Inflammatory macrophage treated with lipopolysaccharide for 4 hours (primary cell): ENCODE results near the gene SLX9.

Experiments used
- DNase-seq: peaks from one replicate; pipeline ENCODE4 v3.0.0-alpha.2; 2020

The SLX9 gene

DNA sequence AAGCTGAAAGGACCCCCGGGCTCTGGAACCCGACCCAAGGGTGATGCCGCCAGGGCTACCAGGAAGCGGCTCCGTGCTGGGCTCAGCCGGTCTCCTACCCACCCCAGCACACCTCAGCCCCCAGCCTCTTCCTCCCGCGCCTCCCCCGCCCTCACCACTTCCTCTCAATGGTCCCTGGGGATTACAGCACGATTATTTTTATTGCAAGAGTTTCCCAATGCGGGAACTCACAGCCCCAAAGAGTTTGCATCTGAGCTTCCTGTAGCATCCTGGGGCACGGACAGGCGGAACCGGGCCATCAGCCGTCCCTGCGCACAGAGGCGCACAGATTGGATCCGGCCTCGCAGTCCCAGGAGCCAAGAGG lies 8.7 kb upstream of the SLX9 start:
- DNase-seq: peak; percentile 77

DNA sequence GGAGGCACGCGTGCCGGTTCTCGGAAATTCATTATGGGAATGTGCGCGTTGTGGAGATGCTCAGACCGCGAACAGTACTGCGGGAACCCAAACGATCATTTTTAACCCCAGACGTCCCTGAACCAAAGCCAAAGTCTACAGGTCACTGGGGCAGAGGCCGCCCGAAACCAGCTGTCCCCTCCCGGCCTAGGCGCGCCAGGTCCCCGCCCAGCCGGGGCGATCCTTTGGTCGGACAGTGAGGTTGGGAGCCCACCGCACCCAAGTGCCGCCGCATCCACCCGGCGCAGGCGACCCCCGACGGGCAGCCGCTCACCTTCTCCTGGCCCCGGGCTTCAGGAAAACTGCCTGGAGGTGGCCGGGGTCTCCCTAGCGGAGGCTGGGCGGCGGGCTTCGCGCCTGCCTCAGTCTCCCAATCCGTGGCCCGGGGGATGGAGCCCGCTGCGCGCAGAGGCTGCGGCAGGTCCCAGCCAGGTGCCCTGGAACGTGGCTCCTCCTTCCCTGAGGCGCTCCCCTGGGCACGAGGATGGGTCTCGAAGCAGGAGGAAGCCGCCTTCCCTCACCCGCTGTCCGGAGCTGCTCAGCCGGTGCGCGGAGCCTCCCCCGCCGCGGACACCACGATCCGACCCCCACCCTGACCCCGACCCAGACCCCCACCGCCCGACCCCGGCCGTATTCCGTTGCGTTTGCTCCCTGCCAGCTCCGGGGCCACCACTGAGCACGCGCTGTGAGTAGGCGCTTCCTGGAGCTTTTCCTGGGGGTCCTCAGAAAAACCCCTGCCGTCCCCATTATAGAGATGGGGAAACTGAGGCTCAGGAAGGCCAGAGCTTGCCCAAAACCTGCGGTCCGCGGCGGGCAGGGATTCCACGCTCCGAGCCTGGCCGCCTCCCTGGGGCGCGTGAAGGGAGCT lies 8.1 kb upstream of the SLX9 start:
- no peak for DNase-seq

DNA sequence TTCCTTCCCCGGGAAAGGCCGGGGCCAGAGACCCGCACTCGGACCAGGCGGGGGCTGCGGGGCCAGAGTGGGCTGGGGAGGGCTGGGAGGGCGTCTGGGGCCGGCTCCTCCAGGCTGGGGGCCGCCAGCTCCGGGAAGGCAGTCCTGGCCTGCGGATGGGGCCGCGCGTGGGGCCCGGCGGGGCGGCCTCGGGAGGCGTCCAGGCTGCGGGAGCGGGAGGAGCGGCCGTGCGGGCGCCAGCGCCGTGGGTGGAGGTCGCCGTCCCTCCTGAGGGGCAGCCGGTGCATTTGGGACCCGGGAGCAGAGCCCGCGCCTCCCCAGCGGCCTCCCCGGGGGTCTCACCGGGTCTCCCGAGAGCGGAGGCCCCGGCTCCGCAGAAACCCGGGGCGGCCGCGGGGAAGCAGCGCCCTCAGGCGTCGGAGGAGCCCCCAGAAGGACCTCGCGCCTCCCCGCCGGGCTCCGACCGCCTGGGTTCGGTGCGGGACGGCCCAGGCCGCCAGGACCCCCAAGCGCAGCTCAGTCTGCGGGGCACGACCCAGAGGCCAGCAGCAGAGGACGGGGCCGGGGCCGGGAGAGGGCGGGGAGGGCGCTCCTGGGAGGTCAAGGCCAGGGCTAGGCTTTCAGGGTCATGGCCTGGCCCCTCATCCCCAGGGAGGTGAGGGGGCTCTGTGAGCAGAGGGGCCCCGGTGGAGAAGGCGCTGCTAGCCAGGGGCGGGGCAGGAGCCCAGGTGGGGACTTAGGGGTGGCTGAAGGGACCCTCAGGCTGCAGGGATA lies 7.2 kb upstream of the SLX9 start:
- peak; percentile 48 for DNase-seq

DNA sequence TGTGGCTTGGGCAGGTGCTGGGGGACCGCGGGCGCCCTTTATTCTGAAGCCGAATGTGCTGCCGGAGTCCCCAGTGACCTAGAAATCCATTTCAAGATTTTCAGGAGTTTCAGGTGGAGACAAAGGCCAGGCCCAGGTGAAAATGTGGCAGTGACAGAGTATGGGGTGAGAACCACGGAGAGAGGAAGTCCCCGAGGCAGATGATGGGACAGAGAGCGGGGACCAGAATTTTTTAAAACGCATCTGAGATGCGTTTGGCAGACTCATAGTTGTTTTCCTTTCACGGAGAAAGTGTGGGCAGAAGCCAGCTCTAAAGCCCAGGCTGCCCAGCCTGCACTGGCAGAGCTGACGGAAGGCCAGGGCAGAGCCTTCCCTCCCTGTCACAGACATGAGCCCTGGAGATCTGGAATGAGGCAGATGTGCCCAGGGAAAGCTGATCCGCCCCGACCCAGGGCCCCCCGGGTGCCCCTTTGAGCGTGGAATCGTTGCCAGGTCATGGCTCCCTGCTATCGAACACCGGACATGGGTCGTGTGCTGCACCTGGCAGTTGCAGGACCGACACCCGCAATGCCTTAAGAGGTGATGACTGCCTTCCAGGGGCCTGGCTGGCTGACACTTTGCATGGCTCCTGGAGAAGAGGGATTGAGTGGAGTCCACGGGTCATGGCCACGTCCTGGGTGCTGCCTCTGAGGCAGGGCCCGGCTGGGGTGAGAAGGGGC lies 6.5 kb upstream of the SLX9 start:
- no peak for DNase-seq

DNA sequence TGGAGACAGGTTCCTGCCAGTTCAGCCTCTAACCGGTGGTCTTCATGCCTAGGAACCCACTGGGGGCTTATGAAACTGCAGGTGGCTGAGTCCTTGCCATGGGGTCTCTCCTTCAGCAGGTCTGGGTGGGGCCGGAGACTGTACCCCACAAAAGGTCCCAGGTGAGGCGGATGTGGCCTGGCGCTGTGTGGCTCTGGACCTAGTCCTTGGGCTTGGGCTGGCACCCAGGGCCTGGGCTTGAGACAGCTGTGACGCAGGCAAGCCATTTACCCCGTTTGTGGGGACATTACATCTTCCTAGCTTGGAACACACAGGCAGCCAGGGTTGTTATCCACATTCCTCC lies 5.9 kb upstream of the SLX9 start:
- no peak for DNase-seq

DNA sequence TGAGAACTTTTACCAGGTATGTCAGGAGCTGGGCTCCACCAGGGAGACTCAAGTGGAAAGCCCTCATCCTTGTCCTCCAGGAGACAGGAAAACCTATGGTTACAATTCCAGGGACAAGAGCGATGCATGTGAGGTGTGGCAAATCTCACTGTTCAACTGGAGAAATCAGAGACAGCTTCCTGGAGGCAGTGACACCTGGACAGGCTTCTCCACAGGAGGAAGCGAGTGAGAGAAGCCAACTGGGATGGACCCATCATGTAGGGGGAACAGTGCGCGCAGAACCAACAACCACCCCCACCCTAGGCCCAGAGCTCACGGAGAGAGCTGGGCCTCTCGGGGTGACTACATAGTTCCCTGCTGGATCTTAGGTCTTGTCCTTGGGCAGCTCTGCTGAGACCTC lies 5.6 kb upstream of the SLX9 start:
- no peak for DNase-seq

DNA sequence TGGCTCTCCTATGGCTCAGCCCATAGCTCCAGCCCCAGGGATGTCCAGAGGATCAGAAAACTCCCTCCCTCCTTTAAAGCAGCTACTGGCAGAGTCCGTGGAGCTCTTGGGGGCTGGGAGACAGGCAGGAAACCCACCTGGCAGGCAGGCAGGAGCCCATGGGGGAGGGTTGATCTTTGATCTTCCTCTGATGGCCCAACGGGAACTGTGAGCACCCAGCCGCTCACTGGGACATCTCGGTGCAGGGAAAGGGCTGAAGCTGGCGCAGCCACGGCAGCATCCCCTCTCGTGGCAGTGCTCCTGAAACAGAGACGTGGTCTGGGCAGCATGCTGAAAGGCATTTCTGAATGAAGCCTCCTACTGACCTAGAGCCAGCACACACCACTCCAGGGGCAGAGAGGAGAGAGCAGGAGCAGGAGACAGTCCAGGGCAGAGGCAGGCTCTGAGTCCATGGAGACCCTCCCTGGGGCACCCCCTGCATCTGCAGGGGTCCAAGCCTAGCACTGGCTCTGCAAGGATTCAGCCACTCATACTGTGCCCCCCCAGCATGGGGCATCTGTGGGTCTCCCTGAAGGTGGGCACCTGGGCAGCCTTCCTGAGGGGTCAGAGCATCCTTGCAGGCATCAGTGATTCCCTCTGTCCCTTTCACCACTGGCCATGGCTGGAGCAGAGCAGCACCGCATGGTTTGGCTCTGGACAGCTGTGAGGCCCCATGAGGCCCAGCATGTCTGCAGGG lies 4.9 kb upstream of the SLX9 start:
- no peak for DNase-seq

DNA sequence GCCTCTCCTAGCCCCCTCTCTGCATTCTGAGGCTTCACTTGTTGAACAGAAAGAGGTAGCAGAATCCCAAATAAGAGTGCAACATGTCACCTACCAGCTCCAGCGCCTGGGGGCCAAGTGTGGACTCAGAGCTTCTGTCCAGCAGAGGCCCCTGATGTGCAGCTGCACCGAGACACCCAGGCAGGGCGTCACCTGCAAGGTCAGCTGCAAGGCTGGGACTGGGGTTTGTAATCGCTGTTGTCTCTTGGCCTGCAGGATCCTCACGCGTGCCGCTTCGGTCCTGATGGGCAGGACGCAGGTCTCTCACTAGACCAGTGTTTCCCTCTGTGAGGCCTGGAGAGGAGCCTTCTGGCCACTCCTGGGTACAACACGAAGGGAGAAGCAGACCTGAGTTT lies 4.3 kb upstream of the SLX9 start:
- DNase-seq: no peak

DNA sequence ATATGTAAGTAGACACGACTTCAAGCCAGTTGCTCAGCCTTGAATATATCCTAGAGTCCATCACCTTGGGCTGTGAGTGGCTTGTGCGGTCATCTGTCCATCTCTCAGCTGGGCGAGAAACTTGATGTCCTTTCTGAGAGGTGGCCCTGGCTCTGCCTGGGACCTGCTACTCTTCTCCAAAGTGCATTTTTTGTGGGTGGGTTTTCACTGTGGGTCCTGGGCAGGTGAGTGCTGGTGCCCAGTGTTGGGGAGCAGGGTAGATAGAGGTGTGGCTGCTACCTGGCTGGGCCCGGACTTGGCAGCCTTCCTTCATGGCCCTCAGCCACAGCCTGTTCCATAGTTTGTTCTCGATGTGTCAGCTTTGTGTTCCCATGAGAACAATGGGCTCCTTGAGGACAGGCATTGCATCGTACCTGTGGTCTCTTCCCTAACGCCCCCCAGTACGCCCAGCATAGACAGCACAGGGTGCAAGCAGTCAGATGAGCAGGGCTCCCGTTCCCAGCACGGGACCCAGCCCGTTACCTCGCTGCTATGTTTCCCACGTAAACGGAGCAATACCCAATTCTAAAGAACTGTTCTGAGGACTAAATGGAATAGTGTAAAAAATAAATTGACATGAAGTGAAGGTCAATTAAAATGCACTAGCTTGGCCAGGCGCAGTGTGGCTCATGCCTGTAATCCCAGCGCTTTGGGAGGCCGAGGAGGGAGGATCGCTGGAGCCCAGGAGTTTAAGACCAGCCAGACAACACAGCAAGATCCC lies 877 bp upstream of the SLX9 start:
- DNase-seq: no peak

DNA sequence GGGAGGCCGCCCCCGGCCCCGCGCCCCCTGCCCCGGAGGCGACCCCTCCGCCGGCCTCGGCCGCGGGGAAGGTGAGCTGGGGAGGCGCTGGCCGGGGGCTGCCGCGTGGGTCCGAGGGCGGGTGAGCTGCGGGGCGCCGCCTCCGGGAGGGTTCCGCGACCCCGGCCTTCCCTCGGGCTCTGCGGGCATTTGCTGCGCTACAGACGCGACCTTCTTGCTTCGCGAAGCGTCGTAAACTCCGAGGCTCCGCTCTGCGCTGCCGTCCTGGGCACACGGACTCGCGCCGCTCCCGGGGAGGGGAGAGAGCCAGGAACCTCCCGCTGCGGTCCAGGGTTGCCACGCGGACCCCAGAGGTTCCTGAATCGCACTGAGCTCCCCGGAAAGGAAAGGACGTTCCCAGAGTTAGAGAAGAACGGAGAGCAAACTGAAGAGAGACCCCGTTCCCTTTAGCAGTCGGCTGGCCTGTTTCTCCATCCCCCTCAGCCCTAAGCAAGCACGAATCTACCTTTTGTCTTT lies 345 bp downstream of the SLX9 start:
- DNase-seq: no peak

DNA sequence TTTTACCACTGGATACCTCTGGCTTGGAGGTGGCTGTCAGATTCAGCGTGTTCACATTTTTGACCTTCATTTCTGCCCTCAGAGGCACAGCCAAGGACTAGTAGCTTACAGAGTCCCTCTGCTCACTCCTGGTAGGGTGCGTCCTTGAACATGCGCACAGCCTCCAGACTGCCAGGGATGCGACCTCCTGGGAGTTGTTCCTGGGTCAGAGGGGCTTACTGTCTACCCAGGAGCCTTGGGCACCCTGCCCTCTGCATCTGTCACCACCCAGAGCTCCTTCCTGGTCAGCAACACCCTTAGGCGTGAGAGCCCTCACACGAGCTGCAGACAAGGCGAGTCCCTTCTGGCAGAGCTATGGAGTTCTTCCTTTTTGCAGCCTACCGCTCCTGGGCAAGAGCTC lies 1.7 kb downstream of the SLX9 start:
- DNase-seq: no peak

DNA sequence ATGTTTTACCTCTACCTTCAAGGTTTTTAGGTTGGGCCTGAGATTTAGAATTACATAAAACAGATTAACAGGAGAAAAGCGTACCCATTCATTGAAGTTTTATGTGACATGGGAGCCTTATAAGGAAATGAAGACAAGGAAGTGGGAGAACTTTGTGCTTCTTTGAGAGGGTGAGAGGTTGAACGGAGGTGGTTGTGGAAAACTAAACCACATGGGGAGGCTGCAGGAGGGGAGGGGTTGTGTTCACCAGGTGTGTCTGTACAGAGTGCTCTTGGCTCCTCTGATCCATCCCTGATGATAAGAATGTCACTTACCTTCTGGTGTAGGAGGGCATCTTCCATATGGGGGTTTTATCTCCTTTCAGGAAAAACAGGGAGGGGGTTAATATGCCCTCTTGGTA lies 2.7 kb downstream of the SLX9 start:
- DNase-seq: no peak

DNA sequence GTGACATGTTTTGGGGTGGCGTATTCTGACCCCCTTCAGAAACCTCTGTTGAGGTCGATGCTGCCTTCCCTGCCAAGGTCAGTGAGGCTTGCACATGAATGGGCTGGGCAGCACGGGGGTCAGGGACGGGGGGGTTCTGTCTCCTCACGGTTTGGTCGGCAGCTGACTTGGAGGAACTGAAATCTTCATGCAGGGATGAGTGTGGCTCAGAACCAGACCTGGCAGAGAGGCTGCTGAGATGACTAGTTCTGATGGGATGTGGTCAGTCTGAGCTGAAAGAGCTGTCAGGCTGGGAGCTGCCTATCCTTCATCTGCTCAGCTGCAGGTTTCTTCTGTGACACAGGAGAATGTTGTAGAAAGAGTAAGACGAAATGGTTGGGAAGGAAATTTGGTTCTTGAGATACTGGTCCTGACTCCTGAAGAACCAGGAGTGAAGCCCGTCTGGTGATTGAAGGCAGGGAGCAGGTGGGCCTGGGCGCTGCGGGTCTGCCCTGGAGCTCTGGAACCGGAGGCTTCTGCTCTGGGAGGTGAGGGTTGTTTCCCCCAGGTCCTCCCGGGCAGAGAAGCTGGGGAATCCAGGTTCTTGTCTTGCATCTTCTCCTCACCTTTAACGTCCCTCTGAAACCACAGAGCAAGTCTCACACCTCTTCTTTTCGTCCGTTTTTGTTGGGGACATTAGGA lies 3.3 kb downstream of the SLX9 start:
- no peak for DNase-seq

DNA sequence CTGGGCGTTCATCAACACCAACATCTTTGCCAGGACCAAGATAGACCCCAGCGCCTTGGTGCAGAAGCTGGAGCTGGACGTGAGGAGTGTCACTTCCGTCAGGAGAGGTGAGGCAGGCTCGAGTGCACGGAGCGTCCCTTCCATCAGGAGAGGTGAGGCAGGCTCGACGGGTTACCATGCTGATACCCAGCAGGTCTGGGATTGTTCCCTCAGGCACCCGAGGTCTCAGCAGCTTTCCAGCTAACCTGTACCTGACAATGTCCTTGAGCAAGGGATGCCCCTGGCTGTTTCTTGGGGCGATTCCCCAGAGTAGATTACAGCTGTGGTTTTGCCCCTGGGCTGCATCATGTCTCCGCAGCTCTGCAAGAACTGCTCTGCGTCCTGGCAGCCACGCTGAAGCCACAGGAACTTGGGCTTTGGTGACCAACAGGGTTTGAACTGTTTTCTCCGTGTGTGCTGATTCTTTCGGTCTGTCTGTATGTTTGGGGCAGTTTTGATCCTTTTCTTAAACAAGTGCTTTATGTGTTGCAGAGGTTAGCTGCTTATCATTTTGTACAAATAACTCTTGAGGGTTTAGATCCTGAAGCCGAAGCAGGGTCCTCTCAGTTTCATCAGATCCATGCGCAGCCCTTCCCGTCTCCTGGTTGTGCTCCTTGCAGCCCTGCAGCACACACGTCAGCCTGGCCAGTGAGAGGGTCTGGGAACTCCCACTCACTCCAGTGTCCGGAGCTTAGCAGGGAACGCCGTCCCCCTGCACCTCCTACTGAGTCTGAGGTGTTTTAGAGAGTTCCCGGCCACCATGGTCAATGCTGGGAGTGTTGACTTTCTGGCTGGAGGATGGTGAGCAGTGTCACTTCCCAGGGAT lies 4.1 kb downstream of the SLX9 start:
- no peak for DNase-seq

DNA sequence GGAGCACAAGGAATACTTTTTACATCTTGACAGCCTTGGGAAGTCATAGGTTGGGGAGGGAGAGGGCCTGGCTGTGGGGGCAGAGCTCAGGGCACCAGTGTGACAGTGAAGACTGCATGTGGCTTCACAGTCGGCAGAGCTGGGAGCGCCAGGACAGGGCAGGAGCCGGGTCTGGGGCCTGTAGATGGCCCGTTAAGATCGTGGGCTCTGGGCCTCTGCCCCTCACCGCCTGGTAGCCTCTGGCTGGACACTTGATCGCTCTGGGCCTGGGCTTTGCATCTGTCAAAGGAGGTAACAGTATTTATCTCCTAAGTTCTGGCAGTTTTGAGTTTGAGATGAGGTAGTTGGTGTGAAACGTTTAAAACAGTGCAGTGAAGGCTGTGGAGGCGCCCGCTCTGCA lies 4.8 kb downstream of the SLX9 start:
- DNase-seq: no peak

DNA sequence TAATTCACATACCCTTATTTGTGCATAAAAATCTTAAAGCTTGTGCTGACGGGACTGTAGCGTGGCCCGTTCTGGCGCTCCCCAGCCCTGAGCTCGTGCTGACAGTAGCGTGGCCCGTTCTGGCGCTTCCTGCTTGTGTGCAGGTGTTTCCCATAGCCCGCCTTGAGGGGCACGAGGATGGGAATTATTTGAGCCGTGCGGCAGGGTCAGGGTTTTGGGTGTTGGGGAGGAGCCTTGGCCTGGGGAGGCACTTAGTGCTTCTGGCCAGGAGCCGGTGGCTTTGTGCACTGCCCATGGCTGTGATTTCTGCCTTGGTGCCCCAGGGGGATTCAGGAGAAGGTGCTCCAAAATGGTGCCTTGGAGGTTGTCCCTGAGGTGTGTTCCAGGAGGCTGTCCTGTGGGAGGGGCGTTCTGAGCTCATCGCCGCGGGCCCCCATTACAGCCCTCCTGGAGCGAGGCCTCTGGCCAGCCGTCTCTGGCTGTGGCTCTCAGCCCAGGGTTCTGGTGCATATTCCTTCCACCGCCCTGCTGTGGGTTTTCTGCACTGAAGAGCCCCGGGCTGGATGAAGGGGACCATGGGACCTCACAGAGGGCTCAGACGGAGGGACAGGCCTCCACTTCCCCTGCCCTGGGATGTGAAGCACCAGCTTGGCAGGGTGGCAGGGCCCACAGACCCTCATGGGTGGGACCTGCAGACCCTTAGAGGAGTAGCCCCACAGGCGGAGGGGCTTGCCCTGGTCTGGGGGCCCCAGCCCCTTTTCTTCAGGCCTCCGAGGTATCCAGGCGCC lies 6.6 kb downstream of the SLX9 start:
- no peak for DNase-seq

DNA sequence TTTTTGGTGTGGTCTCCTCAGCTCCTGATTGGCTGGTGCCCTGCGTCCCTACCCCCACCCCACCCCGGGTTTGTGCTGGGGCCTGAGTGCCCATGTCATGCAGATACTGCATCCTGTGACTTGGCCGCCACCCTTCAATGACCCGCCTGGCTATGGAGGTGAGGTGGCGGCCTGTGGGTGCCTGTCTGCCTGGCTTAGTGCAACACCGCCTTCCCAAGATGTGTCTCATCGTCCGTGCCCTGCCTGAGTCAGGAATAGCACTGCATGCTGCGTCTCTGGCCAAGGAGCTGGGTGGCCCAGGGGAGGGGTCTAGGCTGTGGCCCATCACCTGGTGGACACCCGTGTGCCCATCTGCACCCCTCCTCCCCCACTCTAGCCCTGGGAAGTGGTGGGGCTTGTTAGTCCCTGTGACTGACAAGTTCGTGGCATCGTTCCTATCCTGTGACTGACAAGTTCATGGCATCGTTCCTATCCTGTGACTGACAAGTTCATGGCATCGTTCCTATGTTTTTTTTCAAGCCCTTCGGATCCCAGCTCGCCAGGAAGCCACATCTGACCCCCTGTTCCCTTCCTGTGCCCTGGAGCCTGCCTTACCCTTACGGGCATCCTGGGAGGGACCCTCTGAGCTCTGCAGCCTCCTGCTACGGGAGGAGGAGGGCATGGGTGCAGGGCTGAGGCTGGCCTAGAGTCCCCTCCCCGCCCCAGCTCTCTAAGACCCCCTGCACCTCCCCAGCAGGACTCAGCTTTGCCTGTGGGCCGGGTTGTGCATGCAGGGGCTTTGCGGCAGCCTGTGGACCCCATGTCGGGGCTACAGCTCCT lies 7.5 kb downstream of the SLX9 start:
- DNase-seq: no peak

DNA sequence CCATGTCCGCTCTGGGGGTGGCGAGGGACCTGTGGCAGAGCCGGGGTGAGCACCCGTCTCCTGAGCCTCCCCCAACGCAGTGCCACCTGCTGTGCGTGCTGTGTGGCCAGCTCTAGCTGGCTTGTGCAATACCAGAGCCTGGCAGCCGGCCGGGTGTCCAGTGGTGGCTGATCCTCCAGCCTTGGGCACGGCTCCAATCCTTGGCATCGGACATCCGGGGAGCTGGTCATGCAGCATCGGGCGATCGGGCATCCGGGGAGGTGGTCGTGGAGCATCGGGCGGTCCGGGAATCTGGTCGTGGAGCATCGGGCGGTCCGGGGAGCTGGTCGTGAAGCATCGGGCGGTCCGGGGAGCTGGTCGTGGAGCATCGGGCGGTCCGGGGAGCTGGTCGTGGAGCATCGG lies 8.1 kb downstream of the SLX9 start:
- DNase-seq: no peak
